ENCODE results near the gene OSTM1.

DNA sequence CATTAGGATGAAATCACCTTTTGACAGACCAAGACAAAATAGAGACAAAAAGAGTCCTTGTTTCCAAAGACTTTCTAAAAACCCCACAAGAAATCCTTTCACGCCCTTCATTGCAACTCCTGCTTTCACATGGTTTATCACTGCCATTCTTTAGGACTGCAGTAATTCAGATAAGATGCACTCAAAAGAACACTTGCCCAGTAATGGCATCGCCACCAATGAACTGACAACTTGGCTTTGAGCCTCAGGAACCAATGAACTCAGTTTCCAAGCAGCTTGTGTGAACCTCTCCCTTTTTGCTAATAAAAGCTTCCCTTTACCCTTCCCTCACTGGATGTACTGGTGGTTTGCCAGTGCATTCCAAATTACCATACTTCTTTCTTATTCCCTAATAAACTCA lies 21.8 kb downstream of the OSTM1 start:
- TF ChIP-seq CTCF (conservative IDR thresholded peaks at IDR 0.05; ENCODE audit: low read depth, low read length) (no peak), EZH2 (IDR thresholded peaks at IDR 0.05; ENCODE audit: borderline replicate concordance, low read depth, low read length, poor library complexity, severe bottlenecking) (no peak)

All from A673 (cell line).